Fibroblast of pulmonary artery (primary cell): Measurements from ENCODE around the gene CLDN7.
A peak's percentile ranks its signal among the peaks of the same experiment; 100 is the strongest.

Experiments
- DNase-seq: peaks from one replicate; pipeline ENCODE4 v3.0.0-alpha.2; 2010; ENCODE audit warnings: low read depth
- H3K4me3 ChIP-seq: replicated peaks from 2 replicates; pipeline ENCODE4 v1.5.1; 2011; ENCODE audit warnings: low read depth, mild to moderate bottlenecking, control low read depth, low read length, moderate library complexity
- TF ChIP-seq, protein P1 (sequence below): IDR thresholded peaks from 2 replicates; pipeline ENCODE4 v1.5.1; 2011; ENCODE audit warnings: mild to moderate bottlenecking, control low read depth, low read length, inconsistent platforms; ENCODE audit errors: missing control alignments

Gene CLDN7

DNA sequence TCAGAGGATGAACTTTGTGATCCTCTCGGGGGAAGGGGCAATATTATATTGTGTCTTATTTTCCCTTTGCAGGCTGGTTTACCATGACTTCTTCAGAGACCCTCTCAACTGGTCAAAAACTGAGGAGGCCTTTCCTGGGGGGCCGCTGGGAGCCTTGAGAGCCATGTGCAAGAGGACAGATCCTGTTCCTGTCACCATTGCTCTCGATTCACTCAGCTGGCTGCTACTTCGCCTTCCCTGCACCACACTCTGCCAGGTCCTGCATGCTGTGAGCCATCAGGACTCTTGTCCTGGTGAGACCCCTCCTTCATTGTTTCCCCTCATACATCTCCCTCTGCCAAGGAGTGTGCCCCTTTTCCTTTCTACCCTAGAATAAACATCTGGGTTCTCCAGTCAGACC lies 7.8 kb downstream of the CLDN7 start:
- TF ChIP-seq, protein P1, sequence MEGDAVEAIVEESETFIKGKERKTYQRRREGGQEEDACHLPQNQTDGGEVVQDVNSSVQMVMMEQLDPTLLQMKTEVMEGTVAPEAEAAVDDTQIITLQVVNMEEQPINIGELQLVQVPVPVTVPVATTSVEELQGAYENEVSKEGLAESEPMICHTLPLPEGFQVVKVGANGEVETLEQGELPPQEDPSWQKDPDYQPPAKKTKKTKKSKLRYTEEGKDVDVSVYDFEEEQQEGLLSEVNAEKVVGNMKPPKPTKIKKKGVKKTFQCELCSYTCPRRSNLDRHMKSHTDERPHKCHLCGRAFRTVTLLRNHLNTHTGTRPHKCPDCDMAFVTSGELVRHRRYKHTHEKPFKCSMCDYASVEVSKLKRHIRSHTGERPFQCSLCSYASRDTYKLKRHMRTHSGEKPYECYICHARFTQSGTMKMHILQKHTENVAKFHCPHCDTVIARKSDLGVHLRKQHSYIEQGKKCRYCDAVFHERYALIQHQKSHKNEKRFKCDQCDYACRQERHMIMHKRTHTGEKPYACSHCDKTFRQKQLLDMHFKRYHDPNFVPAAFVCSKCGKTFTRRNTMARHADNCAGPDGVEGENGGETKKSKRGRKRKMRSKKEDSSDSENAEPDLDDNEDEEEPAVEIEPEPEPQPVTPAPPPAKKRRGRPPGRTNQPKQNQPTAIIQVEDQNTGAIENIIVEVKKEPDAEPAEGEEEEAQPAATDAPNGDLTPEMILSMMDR, result no peak
- no peak overlapping the region for H3K4me3 ChIP-seq

DNA sequence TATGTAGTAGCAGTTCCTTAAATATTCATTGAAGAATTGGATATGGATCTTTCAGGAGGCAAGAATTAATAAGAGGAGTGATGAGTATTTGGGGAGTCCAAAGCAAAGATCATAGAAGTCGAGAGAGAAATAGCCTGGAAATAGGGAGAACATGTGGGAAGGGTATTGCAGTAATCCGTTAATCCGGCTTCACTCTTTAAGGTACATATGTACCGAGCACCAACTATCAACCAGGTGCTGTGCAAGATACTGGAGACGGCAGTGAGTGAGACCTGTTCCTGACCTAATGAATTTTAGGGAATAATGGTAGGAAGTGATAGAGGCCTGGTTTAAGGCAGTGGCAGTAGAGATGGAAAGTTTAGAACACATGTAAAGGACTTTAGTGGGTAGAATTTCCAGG lies 9.2 kb downstream of the CLDN7 start:
- TF ChIP-seq, protein P1, result no peak
- DNase-seq, result no peak
- peak overlapping the region; percentile 73 for H3K4me3 ChIP-seq

More for the DNA sequence above, 7.8 kb downstream of the CLDN7 start:
- DNase-seq, result no peak

DNA sequence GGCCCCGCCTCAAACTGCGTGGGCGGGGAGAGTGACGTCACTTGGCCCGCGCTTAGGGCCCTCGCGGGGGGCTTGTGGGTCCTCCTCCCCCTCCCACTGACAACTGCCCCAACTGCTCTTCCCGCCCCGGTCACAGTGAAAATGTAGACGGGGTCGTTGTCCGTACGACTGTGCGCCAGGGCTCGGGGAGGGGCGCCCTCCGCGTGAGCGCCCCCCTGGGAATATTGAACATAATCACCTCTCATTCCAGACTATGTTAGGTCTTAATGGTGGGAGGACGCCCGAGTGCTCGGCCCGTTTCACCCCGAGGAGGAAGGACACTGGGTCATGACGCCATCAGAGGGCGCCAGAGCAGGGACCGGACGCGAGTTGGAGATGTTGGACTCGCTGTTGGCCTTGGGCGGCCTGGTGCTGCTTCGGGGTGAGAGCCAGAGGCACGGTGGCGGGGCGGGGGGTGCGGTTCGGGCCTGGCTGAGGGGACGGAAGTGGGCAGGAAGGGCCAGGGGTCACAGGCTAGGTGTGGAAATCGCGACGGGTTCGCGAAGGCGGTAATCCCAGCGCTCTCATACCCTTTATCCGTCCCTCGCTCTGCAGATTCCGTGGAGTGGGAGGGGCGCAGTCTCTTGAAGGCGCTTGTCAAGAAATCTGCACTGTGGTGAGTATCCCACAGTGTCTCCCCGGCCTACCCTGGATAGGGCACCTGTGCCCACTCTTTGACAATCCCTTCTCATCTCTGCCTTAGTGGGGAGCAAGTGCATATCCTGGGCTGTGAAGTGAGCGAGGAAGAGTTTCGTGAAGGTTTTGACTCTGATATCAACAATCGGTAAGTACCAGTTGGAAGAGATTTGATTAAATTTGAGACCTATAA lies 9.9 kb downstream of the CLDN7 start, which contains the start of gene ELP5:
Gene ELP5, plus strand, starts transcription at position 40 of the 868 bp plus-strand sequence. Its CDS starts 336 bp downstream, at position 376.
- peak; percentile 96 for DNase-seq
- TF ChIP-seq, protein P1, result no peak
- peak within 1 kb of the TSS; percentile 73 for H3K4me3 ChIP-seq

DNA sequence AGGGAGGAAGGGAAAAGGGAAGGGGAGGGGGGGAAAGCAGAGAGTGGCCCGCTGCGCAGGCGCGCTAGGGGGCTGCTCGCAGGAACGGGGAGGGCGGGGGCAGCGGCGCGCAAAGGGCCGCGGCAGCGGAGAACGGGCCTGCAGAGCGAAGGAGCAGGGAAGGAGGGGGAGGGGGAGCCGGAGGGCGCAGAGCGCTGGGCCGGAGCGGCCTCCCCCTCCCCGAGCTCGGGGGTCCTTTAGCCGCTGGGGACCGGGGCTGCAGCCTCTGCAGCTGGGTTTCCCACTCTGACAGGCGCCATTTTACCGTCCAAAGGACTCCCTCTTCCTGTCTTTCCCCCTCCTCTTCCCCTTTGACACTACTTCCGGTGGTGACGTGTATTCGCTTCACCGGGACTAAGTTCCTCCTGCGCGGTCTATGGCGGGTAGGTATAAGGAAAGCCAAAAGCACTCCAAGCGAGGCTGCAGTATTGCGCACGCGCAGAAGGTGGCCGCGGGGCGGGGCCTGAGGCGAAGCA lies 10.6 kb downstream of the CLDN7 start, which contains the start of gene CTDNEP1:
Gene CTDNEP1, minus strand, starts transcription at position 74 of the 515 bp plus-strand sequence. CDS start 438 bp downstream, outside the sequence.
- peak within 1 kb of the TSS; percentile 73 for H3K4me3 ChIP-seq
- peak; percentile 100 for DNase-seq
- TF ChIP-seq, protein P1, result no peak

DNA sequence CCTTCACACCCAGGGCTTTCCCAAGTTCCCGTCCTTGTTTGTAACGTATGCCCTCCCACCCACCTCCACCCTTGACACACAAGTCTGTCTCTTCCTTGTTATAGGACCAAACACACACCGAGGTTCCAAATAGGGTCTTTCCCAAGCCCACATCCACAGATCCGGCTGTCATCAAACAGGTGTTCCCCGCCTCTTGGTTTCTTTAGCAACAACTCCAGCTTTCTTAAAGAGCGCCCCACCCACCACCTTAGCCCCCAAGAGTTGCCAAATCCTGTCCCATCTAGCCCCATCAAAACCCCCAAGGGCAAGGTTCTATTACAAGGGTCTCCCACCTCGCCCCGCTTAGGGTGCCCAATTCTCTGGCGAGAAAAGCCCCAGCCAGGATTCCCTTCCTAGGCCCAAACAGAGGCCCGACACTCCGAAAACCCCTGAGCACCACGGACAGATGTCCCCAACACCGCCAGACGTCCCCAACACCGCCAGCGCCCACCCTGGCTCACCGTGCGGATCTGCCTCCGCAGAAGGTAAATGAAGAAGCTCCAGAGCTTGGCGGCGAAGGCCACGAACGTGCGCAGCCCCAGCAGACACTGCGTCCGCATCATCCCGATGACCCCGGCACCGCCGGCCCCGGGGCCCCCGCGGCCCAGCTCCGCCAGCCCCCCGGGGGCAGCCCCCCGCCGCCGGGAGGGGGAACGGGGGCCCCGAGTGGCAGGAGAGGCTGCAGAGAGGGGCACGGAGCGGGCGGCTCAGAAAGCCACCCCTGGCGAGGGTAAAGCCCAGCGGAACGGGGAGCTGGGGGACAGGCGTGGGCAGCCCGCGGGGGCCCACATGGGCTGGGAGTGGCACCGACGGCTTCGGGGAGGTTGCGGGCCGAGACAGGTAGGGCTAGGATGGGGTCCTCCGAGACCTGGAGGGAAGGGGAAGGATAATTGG lies 11.3 kb downstream of the CLDN7 start:
- DNase-seq, result peak; percentile 25
- TF ChIP-seq, protein P1, result no peak
- H3K4me3 ChIP-seq, result peak overlapping the region; percentile 73

DNA sequence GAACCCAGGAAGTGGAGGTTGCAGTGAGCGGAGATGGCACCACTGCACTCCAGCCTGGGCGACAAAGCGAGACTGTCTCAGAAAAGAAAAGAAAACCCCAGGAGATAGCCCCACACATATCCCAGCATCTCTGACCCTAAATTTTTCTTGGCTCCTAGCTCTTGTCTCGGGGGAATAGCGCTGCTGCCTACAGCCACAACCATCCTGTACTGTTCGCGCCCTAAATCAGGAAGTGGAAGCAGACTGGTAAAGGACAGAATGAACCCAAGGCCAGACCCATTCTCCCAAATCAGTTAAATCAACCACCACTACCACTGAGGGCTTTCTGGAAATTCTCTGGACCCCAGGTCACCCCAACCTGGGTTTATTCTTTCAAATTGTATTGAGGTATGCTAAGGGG lies 12.4 kb downstream of the CLDN7 start:
- TF ChIP-seq, protein P1, result no peak
- peak overlapping the region; percentile 73 for H3K4me3 ChIP-seq
- no peak for DNase-seq
